Liver (tissue), 3 donors: ENCODE measurements around the gene ACTN1.
A peak's percentile ranks its signal among the peaks of the same experiment; 100 is the strongest.

ENCODE experiments used
- CTCF ChIP-seq: fragments of 150-350 bp; IDR thresholded peaks from 2 replicates; pipeline ENCODE4 v1.5.1; 2017; ENCODE audit warnings: improper control_type of control experiment, low read depth, low read length; ENCODE audit not compliant: missing input control
- EGR1 ChIP-seq, 2 donors: IDR thresholded peaks; 2 replicates each; pipeline ENCODE4 v1.6.1; 2016 to 2018; ENCODE audit warnings: antibody characterized with exemption in 2 of 2, low read depth in 2 of 2
- FOXA1 ChIP-seq: IDR thresholded peaks from 2 replicates; pipeline ENCODE4 v1.6.1; 2016; ENCODE audit warnings: antibody characterized with exemption
- GABPA ChIP-seq, 2 donors: IDR thresholded peaks in 1 of 2; conservative IDR thresholded peaks in 1 of 2; 2 replicates each; pipeline ENCODE4 v1.6.1; 2016; ENCODE audit warnings: antibody characterized with exemption in 2 of 2, mild to moderate bottlenecking in 1 of 2, moderate library complexity in 1 of 2
- JUND ChIP-seq, 2 donors: IDR thresholded peaks; 2 replicates each; pipeline ENCODE4 v1.6.1; 2016; ENCODE audit warnings: antibody characterized with exemption in 2 of 2
- RAD21 ChIP-seq, 2 donors: IDR thresholded peaks; 2 replicates each; pipeline ENCODE4 v1.6.1; 2016; ENCODE audit warnings: antibody characterized with exemption in 2 of 2, mild to moderate bottlenecking in 2 of 2
- RXRA ChIP-seq, 2 donors: IDR thresholded peaks; 2 replicates each; pipeline ENCODE4 v1.6.1; 2017 to 2018; ENCODE audit warnings: antibody characterized with exemption in 2 of 2, mild to moderate bottlenecking in 1 of 2
- SP1 ChIP-seq: IDR thresholded peaks from 2 replicates; pipeline ENCODE4 v1.6.1; 2018; ENCODE audit warnings: antibody characterized with exemption, mild to moderate bottlenecking
- TAF1 ChIP-seq: conservative IDR thresholded peaks from 2 replicates; pipeline ENCODE4 v1.6.1; 2016; ENCODE audit warnings: antibody characterized with exemption, mild to moderate bottlenecking
- TF ChIP-seq, protein P1 (sequence below): IDR thresholded peaks from 2 replicates; pipeline ENCODE4 v1.6.1; 2016; ENCODE audit warnings: antibody characterized with exemption, mild to moderate bottlenecking
- TF ChIP-seq, protein P2 (sequence below): IDR thresholded peaks from 2 replicates; pipeline ENCODE4 v1.6.1; 2016; ENCODE audit warnings: antibody characterized with exemption
- TF ChIP-seq, protein P3 (sequence below): IDR thresholded peaks from 2 replicates; pipeline ENCODE4 v1.6.1; 2016; ENCODE audit warnings: antibody characterized with exemption
- donor health status: healthy.
- donor health status: healthy.

GRCh38 chr14:68976160-68977067 is 2.7 kb downstream of the ACTN1 start:
- TF ChIP-seq CTCF (no peak), JUND (IDR thresholded peaks at IDR 0.05) (no peak), EGR1 (IDR thresholded peaks at IDR 0.05; ENCODE audit: low read depth in 2 of 2) (no peak), RXRA (IDR thresholded peaks at IDR 0.05) (peak in 1 of 2 donors; percentile 22), TAF1 (no peak), SP1 (no peak), RAD21 (IDR thresholded peaks at IDR 0.05) (no peak), GABPA (IDR thresholded peaks at IDR 0.05 in 1 of 2, conservative IDR thresholded peaks at IDR 0.05 in 1 of 2) (no peak), FOXA1 (peak; percentile 7)
- TF ChIP-seq, protein P1, sequence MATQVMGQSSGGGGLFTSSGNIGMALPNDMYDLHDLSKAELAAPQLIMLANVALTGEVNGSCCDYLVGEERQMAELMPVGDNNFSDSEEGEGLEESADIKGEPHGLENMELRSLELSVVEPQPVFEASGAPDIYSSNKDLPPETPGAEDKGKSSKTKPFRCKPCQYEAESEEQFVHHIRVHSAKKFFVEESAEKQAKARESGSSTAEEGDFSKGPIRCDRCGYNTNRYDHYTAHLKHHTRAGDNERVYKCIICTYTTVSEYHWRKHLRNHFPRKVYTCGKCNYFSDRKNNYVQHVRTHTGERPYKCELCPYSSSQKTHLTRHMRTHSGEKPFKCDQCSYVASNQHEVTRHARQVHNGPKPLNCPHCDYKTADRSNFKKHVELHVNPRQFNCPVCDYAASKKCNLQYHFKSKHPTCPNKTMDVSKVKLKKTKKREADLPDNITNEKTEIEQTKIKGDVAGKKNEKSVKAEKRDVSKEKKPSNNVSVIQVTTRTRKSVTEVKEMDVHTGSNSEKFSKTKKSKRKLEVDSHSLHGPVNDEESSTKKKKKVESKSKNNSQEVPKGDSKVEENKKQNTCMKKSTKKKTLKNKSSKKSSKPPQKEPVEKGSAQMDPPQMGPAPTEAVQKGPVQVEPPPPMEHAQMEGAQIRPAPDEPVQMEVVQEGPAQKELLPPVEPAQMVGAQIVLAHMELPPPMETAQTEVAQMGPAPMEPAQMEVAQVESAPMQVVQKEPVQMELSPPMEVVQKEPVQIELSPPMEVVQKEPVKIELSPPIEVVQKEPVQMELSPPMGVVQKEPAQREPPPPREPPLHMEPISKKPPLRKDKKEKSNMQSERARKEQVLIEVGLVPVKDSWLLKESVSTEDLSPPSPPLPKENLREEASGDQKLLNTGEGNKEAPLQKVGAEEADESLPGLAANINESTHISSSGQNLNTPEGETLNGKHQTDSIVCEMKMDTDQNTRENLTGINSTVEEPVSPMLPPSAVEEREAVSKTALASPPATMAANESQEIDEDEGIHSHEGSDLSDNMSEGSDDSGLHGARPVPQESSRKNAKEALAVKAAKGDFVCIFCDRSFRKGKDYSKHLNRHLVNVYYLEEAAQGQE = no peak
- TF ChIP-seq, protein P2, sequence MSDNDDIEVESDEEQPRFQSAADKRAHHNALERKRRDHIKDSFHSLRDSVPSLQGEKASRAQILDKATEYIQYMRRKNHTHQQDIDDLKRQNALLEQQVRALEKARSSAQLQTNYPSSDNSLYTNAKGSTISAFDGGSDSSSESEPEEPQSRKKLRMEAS = no peak
- TF ChIP-seq, protein P3, sequence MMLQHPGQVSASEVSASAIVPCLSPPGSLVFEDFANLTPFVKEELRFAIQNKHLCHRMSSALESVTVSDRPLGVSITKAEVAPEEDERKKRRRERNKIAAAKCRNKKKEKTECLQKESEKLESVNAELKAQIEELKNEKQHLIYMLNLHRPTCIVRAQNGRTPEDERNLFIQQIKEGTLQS = no peak
